Right lobe of liver (tissue), 4 donors: Measurements from ENCODE around the gene EXT2.

Experiments
- CTCF ChIP-seq, 4 donors: fragments of 200-600 bp in 3 of 4; fragments of 450-650 bp in 1 of 4; IDR thresholded peaks; one replicate each; pipeline versions ENCODE4 v1.5.1 to v1.8.0; 2016 to 2022; ENCODE audit warnings: antibody characterized with exemption in 4 of 4, mild to moderate bottlenecking in 2 of 4
- POLR2A ChIP-seq: fragments of 450-650 bp; IDR thresholded peaks from one replicate; pipeline ENCODE4 v1.6.1; 2017; ENCODE audit warnings: antibody characterized with exemption, mild to moderate bottlenecking
- donor health status: DM: no; HTN: no; CAD: no.
- donor health status: DM: no; HTN: no; CAD: no.
- donor health status: DM: no; HTN: yes; CAD: no.

GRCh38 chr11:44080951-44081350 lies 14.5 kb upstream of the EXT2 start:
- TF ChIP-seq CTCF (IDR thresholded peaks at IDR 0.05) (no peak), POLR2A (no peak)
